HepG2 (cell line): ENCODE measurements around the gene HSD3B7. TPM values are rescaled to one million over a fixed set of nuclear protein-coding genes. Genes with fewer than 3 reads are reported as not detected.

Experiments used
- CBFB ChIP-seq: sonication (generic); formaldehyde crosslinking; IDR thresholded peaks from 2 replicates; pipeline ENCODE4 v1.4.0; 2020; ENCODE audit warnings: missing genetic modification reagents
- HNF4G ChIP-seq, 2 experiments: sonication (generic) in 1 of 2; formaldehyde crosslinking in 1 of 2; IDR thresholded peaks; 2 replicates each; pipeline versions ENCODE4 v1.4.0 to v1.6.1; 2011 to 2020; ENCODE audit warnings: borderline replicate concordance in 2 of 2, low read depth in 2 of 2, mild to moderate bottlenecking in 2 of 2, low read length in 1 of 2, missing genetic modification reagents in 1 of 2, moderate library complexity in 1 of 2
- SKI ChIP-seq: fragments of 450-650 bp; IDR thresholded peaks from one replicate; pipeline ENCODE4 v1.6.1; 2018; ENCODE audit warnings: mild to moderate bottlenecking; ENCODE audit not compliant: partially characterized antibody
- SRF ChIP-seq: IDR thresholded peaks from 2 replicates; pipeline ENCODE4 v1.6.1; 2011; ENCODE audit warnings: mild to moderate bottlenecking, low read depth, low read length, moderate library complexity
- SRSF1 ChIP-seq: fragments of 200-400 bp; formaldehyde crosslinking; optimal IDR thresholded peaks from 2 replicates; pipeline ENCODE3; 2017; ENCODE audit warnings: mild to moderate bottlenecking, low read depth, low read length, moderate library complexity
- ZC3H4 ChIP-seq: sonication (generic); formaldehyde crosslinking; IDR thresholded peaks from 2 replicates; pipeline ENCODE4 v1.4.0; 2020; ENCODE audit warnings: missing genetic modification reagents, borderline replicate concordance
- polyA plus RNA-seq, 8 experiments: library from polyadenylated mRNA; depleted of rRNA in 3 of 8; stranded (reverse) in 7 of 8; unstranded in 1 of 8; fragments of >200 nt; fragmentation: Illumina TruSeq in 4 of 8; extraction: Trizol in 4 of 8; gene quantifications; 2 replicates each; pipeline versions ENCODE4 v1.2.1 to v1.2.3, GENCODE V29; 2011 to 2016; ENCODE audit warnings: low read depth in 4 of 8, missing spikeins in 1 of 8, mixed read lengths in 1 of 8; ENCODE audit not compliant: insufficient read depth in 1 of 8
- total RNA-seq, 5 experiments: library from RNA; depleted of rRNA; stranded (reverse); fragments of >200 nt; fragmentation: Illumina TruSeq; extraction: Trizol; gene quantifications; 2 replicates each; pipeline ENCODE4 v1.2.3, GENCODE V29; 2016; ENCODE audit warnings: low read depth in 1 of 5
- TF ChIP-seq, protein P1 (sequence below), 2 experiments: sonication (generic) in 1 of 2; formaldehyde crosslinking in 1 of 2; IDR thresholded peaks; 2 replicates each; pipeline versions ENCODE4 v1.4.0 to v1.6.1; 2018 to 2020; ENCODE audit warnings: missing genetic modification reagents in 2 of 2, borderline replicate concordance in 1 of 2, low read depth in 1 of 2, mild to moderate bottlenecking in 1 of 2, missing biosample characterization in 1 of 2
- TF ChIP-seq, protein P2 (sequence below), 2 experiments: IDR thresholded peaks; 2 replicates each; pipeline ENCODE4 v1.6.1; 2011 to 2012; ENCODE audit warnings: low read length in 2 of 2, borderline replicate concordance in 1 of 2, low read depth in 1 of 2, mild to moderate bottlenecking in 1 of 2, moderate library complexity in 1 of 2
- TF ChIP-seq, protein P3 (sequence below): sonication (generic); formaldehyde crosslinking; IDR thresholded peaks from 2 replicates; pipeline ENCODE4; 2020; ENCODE audit warnings: missing genetic modification reagents, mild to moderate bottlenecking, borderline replicate concordance
- TF ChIP-seq, protein P4 (sequence below): sonication (generic); formaldehyde crosslinking; IDR thresholded peaks from 2 replicates; pipeline ENCODE4 v1.5.1; 2020; ENCODE audit warnings: missing genetic modification reagents, mild to moderate bottlenecking, borderline replicate concordance
- TF ChIP-seq, protein P5 (sequence below): sonication (generic); formaldehyde crosslinking; IDR thresholded peaks from 2 replicates; pipeline ENCODE4 v1.4.0; 2020; ENCODE audit warnings: missing genetic modification reagents

Gene HSD3B7
- total and polyA plus RNA-seq, 2 of the 13 experiments (the other 11 are each of a cell fraction or from before 2014, with no cell fraction given) = 32.9 to 69.7 TPM

DNA sequence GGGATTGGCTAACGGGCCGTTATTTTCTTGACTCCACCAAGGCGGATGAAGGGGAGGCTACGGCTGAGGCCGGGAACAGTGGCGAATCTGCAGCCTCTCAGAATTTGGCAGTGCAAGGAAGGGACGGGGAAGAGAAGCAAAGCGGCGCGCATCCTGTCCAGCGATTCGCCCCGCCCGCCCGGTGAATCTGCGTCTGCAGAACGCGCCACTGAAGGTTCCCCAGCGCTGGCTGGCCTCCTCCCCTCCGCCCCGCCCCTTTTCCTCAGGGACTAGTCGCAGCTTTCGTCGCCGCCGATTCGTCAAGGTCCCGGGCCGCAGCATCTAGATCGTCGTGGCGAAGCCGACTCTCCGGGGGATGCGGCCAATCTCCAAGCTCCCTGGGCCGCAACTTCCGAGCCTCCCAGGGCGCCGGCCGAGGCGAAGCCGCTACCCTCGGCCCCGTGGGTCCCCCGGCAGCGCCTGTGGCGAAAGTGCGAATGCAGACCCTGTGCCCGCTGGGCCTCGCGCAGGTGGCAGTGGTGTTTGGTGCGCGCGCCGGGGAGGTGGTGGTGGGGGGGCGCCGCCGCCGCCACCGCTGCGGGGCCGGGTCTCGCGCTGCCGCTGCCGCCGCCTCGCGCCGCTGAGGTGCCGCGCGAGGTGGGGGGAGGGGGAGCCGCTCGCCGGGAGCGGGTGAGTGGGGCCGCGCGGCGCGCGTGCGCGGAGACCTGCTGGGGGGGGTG lies 27.4 kb upstream of the HSD3B7 start, which contains the start of gene SETD1A (continued):
- TF ChIP-seq, protein P1, sequence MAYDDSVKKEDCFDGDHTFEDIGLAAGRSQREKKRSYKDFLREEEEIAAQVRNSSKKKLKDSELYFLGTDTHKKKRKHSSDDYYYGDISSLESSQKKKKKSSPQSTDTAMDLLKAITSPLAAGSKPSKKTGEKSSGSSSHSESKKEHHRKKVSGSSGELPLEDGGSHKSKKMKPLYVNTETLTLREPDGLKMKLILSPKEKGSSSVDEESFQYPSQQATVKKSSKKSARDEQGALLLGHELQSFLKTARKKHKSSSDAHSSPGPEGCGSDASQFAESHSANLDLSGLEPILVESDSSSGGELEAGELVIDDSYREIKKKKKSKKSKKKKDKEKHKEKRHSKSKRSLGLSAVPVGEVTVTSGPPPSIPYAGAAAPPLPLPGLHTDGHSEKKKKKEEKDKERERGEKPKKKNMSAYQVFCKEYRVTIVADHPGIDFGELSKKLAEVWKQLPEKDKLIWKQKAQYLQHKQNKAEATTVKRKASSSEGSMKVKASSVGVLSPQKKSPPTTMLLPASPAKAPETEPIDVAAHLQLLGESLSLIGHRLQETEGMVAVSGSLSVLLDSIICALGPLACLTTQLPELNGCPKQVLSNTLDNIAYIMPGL (CRISPR knock-in tag; IDR thresholded peaks at IDR 0.05; ENCODE audit: borderline replicate concordance in 1 of 2, low read depth in 1 of 2) = peak; percentile 74 to 84
- TF ChIP-seq, protein P2, sequence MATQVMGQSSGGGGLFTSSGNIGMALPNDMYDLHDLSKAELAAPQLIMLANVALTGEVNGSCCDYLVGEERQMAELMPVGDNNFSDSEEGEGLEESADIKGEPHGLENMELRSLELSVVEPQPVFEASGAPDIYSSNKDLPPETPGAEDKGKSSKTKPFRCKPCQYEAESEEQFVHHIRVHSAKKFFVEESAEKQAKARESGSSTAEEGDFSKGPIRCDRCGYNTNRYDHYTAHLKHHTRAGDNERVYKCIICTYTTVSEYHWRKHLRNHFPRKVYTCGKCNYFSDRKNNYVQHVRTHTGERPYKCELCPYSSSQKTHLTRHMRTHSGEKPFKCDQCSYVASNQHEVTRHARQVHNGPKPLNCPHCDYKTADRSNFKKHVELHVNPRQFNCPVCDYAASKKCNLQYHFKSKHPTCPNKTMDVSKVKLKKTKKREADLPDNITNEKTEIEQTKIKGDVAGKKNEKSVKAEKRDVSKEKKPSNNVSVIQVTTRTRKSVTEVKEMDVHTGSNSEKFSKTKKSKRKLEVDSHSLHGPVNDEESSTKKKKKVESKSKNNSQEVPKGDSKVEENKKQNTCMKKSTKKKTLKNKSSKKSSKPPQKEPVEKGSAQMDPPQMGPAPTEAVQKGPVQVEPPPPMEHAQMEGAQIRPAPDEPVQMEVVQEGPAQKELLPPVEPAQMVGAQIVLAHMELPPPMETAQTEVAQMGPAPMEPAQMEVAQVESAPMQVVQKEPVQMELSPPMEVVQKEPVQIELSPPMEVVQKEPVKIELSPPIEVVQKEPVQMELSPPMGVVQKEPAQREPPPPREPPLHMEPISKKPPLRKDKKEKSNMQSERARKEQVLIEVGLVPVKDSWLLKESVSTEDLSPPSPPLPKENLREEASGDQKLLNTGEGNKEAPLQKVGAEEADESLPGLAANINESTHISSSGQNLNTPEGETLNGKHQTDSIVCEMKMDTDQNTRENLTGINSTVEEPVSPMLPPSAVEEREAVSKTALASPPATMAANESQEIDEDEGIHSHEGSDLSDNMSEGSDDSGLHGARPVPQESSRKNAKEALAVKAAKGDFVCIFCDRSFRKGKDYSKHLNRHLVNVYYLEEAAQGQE (IDR thresholded peaks at IDR 0.05; ENCODE audit: borderline replicate concordance in 1 of 2, low read depth in 1 of 2, low read length in 2 of 2) = no peak
- TF ChIP-seq SRF (no peak; the same call in 1 of the 2 replicates), SKI (no peak), SRSF1 (peak; percentile 76), CBFB (CRISPR knock-in tag) (peak; percentile 77; the same call in 1 of the 2 replicates), HNF4G (IDR thresholded peaks at IDR 0.05; ENCODE audit: borderline replicate concordance, low read depth, low read length) (no peak), HNF4G (CRISPR knock-in tag; IDR thresholded peaks at IDR 0.05; ENCODE audit: borderline replicate concordance, low read depth) (no peak; the same call in 1 of the 2 replicates), ZC3H4 (CRISPR knock-in tag) (peak; percentile 54; the same call in 1 of the 2 replicates)
- TF ChIP-seq, protein P3, sequence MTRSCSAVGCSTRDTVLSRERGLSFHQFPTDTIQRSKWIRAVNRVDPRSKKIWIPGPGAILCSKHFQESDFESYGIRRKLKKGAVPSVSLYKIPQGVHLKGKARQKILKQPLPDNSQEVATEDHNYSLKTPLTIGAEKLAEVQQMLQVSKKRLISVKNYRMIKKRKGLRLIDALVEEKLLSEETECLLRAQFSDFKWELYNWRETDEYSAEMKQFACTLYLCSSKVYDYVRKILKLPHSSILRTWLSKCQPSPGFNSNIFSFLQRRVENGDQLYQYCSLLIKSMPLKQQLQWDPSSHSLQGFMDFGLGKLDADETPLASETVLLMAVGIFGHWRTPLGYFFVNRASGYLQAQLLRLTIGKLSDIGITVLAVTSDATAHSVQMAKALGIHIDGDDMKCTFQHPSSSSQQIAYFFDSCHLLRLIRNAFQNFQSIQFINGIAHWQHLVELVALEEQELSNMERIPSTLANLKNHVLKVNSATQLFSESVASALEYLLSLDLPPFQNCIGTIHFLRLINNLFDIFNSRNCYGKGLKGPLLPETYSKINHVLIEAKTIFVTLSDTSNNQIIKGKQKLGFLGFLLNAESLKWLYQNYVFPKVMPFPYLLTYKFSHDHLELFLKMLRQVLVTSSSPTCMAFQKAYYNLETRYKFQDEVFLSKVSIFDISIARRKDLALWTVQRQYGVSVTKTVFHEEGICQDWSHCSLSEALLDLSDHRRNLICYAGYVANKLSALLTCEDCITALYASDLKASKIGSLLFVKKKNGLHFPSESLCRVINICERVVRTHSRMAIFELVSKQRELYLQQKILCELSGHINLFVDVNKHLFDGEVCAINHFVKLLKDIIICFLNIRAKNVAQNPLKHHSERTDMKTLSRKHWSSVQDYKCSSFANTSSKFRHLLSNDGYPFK = peak; percentile 75; the same call in 1 of the 2 replicates
- TF ChIP-seq, protein P4, sequence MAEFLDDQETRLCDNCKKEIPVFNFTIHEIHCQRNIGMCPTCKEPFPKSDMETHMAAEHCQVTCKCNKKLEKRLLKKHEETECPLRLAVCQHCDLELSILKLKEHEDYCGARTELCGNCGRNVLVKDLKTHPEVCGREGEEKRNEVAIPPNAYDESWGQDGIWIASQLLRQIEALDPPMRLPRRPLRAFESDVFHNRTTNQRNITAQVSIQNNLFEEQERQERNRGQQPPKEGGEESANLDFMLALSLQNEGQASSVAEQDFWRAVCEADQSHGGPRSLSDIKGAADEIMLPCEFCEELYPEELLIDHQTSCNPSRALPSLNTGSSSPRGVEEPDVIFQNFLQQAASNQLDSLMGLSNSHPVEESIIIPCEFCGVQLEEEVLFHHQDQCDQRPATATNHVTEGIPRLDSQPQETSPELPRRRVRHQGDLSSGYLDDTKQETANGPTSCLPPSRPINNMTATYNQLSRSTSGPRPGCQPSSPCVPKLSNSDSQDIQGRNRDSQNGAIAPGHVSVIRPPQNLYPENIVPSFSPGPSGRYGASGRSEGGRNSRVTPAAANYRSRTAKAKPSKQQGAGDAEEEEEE (CRISPR knock-in tag) = no peak
- TF ChIP-seq, protein P5, sequence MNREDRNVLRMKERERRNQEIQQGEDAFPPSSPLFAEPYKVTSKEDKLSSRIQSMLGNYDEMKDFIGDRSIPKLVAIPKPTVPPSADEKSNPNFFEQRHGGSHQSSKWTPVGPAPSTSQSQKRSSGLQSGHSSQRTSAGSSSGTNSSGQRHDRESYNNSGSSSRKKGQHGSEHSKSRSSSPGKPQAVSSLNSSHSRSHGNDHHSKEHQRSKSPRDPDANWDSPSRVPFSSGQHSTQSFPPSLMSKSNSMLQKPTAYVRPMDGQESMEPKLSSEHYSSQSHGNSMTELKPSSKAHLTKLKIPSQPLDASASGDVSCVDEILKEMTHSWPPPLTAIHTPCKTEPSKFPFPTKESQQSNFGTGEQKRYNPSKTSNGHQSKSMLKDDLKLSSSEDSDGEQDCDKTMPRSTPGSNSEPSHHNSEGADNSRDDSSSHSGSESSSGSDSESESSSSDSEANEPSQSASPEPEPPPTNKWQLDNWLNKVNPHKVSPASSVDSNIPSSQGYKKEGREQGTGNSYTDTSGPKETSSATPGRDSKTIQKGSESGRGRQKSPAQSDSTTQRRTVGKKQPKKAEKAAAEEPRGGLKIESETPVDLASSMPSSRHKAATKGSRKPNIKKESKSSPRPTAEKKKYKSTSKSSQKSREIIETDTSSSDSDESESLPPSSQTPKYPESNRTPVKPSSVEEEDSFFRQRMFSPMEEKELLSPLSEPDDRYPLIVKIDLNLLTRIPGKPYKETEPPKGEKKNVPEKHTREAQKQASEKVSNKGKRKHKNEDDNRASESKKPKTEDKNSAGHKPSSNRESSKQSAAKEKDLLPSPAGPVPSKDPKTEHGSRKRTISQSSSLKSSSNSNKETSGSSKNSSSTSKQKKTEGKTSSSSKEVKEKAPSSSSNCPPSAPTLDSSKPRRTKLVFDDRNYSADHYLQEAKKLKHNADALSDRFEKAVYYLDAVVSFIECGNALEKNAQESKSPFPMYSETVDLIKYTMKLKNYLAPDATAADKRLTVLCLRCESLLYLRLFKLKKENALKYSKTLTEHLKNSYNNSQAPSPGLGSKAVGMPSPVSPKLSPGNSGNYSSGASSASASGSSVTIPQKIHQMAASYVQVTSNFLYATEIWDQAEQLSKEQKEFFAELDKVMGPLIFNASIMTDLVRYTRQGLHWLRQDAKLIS (CRISPR knock-in tag) = no peak
